NCI-H146 treated with DMSO at 0.1 percent for 48 hours (cell line): ENCODE measurements around the gene CAD.

Experiments used
- DNase-seq: peaks from one replicate; lab custom pipeline; 2025; ENCODE audit not compliant: unreplicated experiment; lab: John Stamatoyannopoulos, UW

The CAD gene

GRCh38 chr2:27275211-27276150, 58.3 kb downstream of the CAD start, which contains the start of gene DNAJC5G:
Gene DNAJC5G, plus strand, starts transcription at chr2:27275433. Its CDS starts 1,296 bp downstream, at chr2:27276729.
- no peak for DNase-seq

DNA sequence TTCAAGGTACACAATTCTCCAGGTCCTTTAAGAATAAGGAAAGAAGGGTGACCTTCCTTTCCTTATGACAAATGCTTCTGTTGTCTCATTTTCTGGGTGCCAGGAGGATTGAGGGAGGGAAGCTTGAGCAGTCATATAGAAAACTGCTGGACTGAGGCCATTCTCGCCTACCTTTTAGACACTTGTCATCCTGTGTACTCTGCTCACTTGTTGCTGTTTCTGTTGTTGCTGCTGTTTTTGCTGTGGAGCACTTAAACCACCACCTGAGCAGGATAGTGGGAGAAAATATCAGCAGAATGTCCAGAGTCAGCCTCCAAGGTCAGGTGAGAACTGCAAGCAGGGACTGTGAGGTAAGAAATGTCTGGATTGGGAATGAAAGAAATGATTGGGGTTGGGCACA, 60.8 kb downstream of the CAD start:
- no peak for DNase-seq

DNA sequence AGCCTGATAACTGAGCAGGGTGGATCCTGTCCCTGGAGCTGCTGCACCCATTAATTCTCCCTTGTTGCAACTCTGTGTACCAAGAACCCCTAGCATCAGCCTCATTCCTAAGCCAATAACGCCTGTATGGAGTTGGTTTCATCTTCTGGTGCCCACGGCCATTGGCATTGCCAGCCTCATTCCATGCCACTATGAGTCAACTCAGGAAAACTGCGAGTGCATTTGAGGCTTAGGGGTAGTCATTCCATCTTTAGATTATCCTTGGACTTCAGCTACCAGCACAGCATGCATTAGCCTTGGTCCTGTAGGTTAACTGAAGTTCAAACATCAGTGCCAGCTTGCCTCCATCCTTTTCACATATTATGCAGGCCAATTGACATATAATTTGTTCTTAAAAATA, 63.7 kb downstream of the CAD start:
- DNase-seq, result no peak

DNA sequence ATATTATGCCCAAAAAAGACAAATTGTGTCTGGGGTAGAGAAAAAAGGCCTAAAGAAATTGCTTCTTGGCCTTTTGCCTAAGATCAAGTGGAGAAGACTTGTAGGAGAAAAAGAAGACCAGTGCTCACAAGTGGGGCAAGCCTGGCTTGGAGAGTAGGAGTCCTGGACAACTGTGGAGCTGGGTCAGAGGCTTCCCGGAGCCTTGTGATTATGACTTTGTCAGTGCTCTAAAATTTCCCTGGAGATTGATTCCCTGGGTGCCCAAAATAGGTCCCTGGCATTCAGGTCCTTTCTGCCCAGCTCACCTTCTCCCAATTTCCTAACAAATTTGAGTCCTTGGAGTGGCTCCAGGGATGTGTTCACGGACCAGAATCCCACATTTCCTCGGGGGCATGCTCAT, 64.3 kb downstream of the CAD start:
- no peak for DNase-seq

DNA sequence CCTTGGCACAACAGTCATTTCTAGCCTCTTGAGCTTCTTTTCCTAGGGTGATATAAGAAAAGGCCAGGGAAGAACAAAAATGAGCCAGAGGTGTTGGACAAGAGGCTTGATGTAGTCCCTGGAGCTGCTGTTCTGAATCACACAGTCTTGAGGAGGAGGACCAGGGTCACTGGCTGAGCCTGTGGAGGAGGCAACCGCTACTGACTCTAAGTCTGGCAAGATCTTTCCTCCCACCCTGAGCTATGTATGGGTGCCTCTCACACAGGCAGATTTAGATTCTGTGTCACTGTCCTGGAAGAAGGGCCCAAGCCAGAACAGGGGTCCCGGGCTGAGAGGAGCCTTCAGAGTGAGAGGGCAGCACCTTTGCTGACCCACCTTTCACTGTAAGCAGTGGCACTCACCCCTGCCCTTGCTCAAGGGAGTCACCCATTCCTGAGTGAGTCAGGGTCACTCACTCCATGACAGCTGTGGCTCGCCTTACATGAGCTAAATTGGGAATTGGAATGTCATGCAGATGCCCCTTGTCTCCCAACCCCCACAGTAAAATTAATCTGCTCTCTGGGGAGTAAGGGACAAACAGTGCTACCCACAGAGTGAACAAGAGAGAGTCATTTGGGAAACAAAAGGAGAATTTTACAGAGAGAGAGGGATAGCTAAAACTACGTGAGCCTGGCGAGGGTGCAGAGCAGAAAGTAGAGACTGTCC, 64.8 kb downstream of the CAD start, which contains the start of gene TRIM54:
Gene TRIM54, plus strand, starts transcription at position 575 of the 705 bp plus-strand sequence. CDS start 303 bp downstream, outside the sequence.
- DNase-seq, result no peak

DNA sequence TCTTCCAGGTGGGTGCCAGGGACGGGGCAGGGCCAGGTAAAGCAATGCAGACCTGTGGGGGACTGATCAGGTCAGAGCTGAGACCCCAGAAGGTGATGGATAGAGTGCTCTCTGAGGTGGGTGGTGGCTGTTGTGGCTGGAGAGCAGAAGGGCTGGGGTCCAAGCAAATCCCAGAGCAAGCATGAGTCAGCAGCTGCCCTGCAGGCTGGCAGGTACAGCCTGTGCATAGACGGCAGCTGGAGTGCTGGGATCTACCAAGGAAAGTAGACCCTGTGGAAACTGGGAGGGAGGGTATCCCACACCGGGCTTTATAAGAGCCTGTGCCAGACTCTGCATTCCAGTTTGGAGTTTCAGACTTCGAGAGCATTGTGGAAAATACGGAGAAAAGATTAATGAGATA, 65.7 kb downstream of the CAD start:
- no peak for DNase-seq

GRCh38 chr2:27284996-27285395, 67.8 kb downstream of the CAD start:
- DNase-seq, result no peak

DNA sequence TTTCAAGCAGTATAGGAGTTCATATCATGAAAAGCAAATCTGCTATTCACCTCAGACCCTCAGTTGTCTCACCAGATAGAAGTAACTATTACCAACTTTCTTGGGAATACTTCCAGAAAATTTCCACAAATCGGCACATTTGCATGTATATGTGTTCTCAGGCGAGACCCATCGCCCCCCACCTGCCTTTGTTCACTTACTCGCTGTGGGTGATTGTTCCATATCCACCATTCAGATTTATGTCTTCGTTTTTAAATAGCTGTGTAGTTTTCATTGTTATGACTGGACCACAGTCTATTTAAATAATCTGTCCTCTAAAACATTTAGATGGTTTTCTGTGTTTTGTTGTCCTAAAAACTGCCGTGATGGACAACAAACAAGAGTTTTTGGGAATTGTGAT, 68.3 kb downstream of the CAD start:
- DNase-seq, result no peak

DNA sequence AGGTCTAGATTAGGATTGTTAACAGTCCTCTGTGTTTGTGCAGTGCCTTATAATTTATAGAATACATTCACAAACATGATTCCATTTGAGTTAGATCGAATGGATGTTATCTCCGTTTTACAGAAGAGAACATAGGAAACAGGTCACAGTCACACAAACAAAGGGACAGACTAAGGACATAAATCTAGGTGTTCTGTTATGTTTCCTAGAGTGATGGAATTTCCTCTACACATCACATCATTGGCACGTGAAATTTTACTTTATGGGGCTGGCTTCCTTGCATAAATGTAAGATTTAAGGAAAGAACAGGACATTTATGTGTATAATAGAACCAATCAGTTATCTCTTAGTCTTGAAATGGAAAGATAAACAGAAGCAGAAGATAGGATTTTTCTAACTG, 71.4 kb downstream of the CAD start:
- no peak for DNase-seq

- no peak for DNase-seq
These were observed 73.4 kb downstream of the CAD start for GRCh38 chr2:27290549-27290948.

GRCh38 chr2:27291865-27292264, 74.7 kb downstream of the CAD start:
- DNase-seq, result no peak
